AG09309 (cell line): ENCODE data around the gene PIK3IP1.

ENCODE experiments used
- DNase-seq: peaks from one replicate; pipeline ENCODE4 v3.0.0-alpha.2; 2010; ENCODE audit warnings: low read depth
- H3K4me3 ChIP-seq: 2 replicates; pipeline ENCODE4 v1.5.1; 2011; ENCODE audit warnings: mild to moderate bottlenecking, low read depth, low read length, moderate library complexity; ENCODE audit not compliant: control insufficient read depth
- CTCF ChIP-seq: IDR thresholded peaks from 2 replicates; pipeline ENCODE4 v1.5.1; 2011; ENCODE audit warnings: mild to moderate bottlenecking, low read depth, low read length, inconsistent platforms; ENCODE audit not compliant: insufficient read depth, control insufficient read depth; ENCODE audit errors: missing control alignments

The PIK3IP1 gene

GRCh38 chr22:31263896-31264640 lies 28.2 kb downstream of the PIK3IP1 start:
- H3K4me3 ChIP-seq, result no peak overlapping the region
- DNase-seq, result no peak
- no peak for TF ChIP-seq CTCF

DNA sequence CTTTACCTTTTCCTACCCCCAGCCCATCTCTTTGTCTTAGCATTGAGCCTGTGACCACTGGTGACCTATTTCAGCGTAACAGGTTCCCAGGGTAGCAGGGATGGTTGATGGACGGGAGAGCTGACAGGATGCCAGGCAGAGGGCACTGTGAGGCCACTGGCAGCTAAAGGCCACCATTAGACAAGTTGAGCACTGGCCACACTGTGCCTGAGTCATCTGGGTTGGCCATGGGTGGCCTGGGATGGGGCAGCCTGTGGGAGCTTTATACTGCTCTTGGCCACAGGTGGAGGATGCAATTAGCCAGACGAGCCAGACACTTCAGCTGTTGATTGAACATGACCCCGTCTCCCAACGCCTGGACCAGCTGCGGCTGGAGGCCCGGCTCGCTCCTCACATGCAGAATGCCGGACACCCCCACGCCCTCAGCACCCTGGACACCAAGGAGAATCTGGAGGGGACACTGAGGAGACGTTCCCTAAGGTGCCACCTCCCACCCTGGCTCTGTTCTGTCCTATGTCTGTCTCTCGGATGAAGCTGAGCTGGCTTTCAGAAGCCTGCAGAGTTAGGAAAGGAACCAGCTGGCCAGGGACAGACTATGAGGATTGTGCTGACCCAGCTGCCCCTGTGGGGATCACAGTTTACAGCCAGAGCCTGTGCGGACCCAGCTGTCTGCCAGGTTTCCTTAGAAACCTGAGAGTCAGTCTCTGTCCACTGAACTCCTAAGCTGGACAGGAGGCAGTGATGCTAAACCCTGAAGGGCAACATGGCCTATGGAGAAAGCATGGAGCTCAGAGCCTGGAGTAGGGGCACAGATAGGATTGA lies 29.8 kb downstream of the PIK3IP1 start:
- DNase-seq, result no peak
- H3K4me3 ChIP-seq, result no peak overlapping the region
- no peak for TF ChIP-seq CTCF

DNA sequence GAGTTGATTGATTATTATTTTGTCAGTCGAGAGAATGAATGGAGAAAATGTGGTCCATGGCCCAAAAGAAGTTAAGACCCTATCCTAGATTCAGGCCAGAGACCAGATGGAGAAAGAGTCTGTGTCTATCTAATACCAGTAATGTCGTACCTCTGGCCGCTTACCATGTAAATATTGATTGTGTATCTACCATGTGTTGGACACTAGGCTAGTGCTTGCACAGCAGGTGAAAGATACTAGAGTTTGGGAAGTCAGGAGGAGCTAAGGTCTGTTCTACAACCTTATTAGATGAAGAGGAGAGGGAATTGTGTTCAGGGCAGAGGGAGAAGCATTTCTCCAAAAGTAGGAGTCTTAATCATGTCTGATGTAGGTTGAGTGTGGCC lies 31.8 kb downstream of the PIK3IP1 start:
- DNase-seq, result no peak
- no peak for TF ChIP-seq CTCF
- H3K4me3 ChIP-seq, result no peak overlapping the region

- DNase-seq, result no peak
- TF ChIP-seq CTCF, result no peak
Measured at GRCh38 chr22:31259798-31260473, 32.4 kb downstream of the PIK3IP1 start.

DNA sequence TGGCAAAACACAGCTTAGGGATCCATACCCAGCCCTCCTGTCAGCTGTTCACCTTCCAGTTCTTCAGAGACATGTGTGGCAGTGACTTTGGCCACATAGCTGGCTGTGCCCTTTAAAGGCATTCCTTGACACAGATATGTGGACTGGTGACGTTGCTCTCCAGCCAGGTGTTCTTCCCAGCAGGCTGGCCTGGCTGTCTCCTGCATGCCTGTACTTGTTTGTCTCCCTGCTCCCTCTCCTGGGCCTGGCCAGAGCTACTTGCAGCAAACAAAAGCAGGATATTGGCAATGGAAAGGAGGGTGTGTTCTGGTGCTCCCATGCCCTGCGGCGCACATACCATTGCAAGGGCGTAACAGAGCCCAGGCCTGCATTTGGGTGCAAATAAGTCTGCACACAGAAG lies 38.3 kb downstream of the PIK3IP1 start:
- TF ChIP-seq CTCF, result no peak
- no peak for DNase-seq
- H3K4me3 ChIP-seq, result no peak overlapping the region

More at GRCh38 chr22:31259798-31260473, 32.4 kb downstream of the PIK3IP1 start:
- H3K4me3 ChIP-seq, result no peak overlapping the region

DNA sequence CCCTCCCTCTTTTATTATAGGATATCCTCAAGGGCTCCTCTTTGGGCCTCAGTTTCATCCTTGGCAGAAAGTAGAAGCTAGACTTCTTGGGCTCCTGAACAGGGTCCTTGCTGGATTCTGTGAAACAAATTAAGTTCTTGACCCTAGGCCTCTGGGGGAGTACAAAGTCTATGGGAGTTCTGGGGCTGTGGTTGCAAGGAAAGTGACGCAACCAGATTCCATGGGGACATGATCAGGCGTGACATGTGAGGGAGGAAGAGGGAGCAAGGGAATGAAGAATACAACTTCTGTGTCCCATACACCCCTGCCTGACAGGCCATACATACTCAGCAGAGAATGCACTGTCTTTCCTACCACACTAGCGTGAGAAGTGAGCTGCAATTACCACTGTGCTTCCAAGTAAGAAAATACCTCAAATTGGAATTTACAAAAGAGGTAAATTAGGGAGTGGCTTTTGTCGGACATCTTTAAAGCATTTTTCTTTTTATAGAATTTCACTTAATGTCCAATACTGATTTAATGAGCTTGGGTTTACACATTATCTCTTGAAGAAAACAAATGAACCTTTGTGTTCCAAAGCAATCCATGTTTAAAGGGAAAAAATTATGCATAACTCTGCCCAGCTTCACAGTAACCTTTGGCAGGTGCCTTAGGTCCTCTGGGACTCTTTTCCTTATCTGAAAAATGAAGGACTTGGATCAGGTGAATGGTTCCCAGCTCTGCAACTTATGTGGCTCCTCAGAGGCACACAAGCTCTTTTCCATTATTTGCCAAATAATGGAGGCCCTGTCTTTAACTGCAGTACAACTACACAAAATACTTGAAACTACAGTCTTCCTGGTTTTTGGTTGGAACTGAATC lies 41.3 kb downstream of the PIK3IP1 start:
- no peak overlapping the region for H3K4me3 ChIP-seq
- TF ChIP-seq CTCF, result no peak
- no peak for DNase-seq
